WTC11 (cell line): ENCODE data around the gene STK32C. TPM values are rescaled to one million over a fixed set of nuclear protein-coding genes. Genes with fewer than 3 reads are reported as not detected.

Experiments used
- ATAC-seq: fragments of 200-7000 bp; cut with Tn5 transposase; 2 replicates; pipeline ENCODE4 v1.10.0; 2021; ENCODE audit warnings: mild to moderate bottlenecking, moderate library complexity
- CTCF ChIA-PET: fragments of 300-600 bp; sonication (Branson Sonifier 250); formaldehyde crosslinking; loops from one replicate; lab custom pipeline; 2021; ENCODE audit warnings: antibody characterized with exemption; lab: Charles Lee
- POLR2A ChIA-PET: fragments of 350-600 bp; sonication (Branson Sonifier 250); formaldehyde crosslinking; loops from one replicate; lab custom pipeline; 2021; ENCODE audit warnings: antibody characterized with exemption; lab: Charles Lee
- DNase-seq: peaks from one replicate; pipeline ENCODE4 v3.0.0; 2021; ENCODE audit warnings: low spot score
- H3K27ac Mint-ChIP-seq: 2 replicates; pipeline ENCODE4 v1.8.0; 2021; ENCODE audit warnings: mixed read lengths
- H3K27me3 Mint-ChIP-seq: 2 replicates; pipeline ENCODE4 v1.8.0; 2021; ENCODE audit warnings: low read depth, mild to moderate bottlenecking, moderate library complexity, mixed read lengths
- H3K36me3 Mint-ChIP-seq: 2 replicates; pipeline ENCODE4 v1.8.0; 2021; ENCODE audit warnings: mixed read lengths
- H3K4me1 Mint-ChIP-seq: 2 replicates; pipeline ENCODE4 v1.8.0; 2022; ENCODE audit warnings: mixed read lengths
- H3K4me3 Mint-ChIP-seq: 2 replicates; pipeline ENCODE4 v1.8.0; 2021; ENCODE audit warnings: mild to moderate bottlenecking, moderate library complexity, mixed read lengths
- H3K9me3 Mint-ChIP-seq: 2 replicates; pipeline ENCODE4 v1.8.0; 2021; ENCODE audit warnings: mixed read lengths
- FOXP1 ChIP-seq: sonication (generic); formaldehyde crosslinking; IDR thresholded peaks from 2 replicates; pipeline ENCODE4 v1.8.0; 2022; ENCODE audit warnings: missing genetic modification reagents, mild to moderate bottlenecking, moderate library complexity, borderline replicate concordance
- GRHL2 ChIP-seq: fragments of 250-450 bp; sonication (Bioruptor Pico); IDR thresholded peaks from 2 replicates; pipeline ENCODE4 v1.8.0; 2022; ENCODE audit warnings: mild to moderate bottlenecking, moderate library complexity; ENCODE audit not compliant: insufficient replicate concordance, severe bottlenecking
- IRF2 ChIP-seq: sonication (generic); formaldehyde crosslinking; IDR thresholded peaks from 2 replicates; pipeline ENCODE4 v1.8.0; 2022; ENCODE audit warnings: low read depth, missing genetic modification reagents, borderline replicate concordance
- JUN ChIP-seq: sonication (generic); formaldehyde crosslinking; IDR thresholded peaks from 2 replicates; pipeline ENCODE4 v1.8.0; 2023; ENCODE audit warnings: mild to moderate bottlenecking, missing genetic modification reagents
- KAT7 ChIP-seq: sonication (generic); formaldehyde crosslinking; IDR thresholded peaks from 2 replicates; pipeline ENCODE4 v1.8.1; 2023; ENCODE audit warnings: missing genetic modification reagents, mild to moderate bottlenecking, borderline replicate concordance
- NFE2L1 ChIP-seq: sonication (generic); formaldehyde crosslinking; IDR thresholded peaks from 2 replicates; pipeline ENCODE4 v1.8.1; 2023; ENCODE audit warnings: missing genetic modification reagents
- NFYB ChIP-seq: sonication (generic); formaldehyde crosslinking; conservative IDR thresholded peaks from 2 replicates; pipeline ENCODE4 v1.8.0; 2022; ENCODE audit warnings: low read depth, missing genetic modification reagents
- TEAD1 ChIP-seq: sonication (generic); formaldehyde crosslinking; IDR thresholded peaks from 2 replicates; pipeline ENCODE4 v1.8.0; 2022; ENCODE audit warnings: mild to moderate bottlenecking, missing genetic modification reagents
- TP53 ChIP-seq: sonication (generic); formaldehyde crosslinking; IDR thresholded peaks from 2 replicates; pipeline ENCODE4 v1.8.1; 2023; ENCODE audit warnings: mild to moderate bottlenecking, missing genetic modification reagents
- ZBTB43 ChIP-seq: sonication (generic); formaldehyde crosslinking; IDR thresholded peaks from 2 replicates; pipeline ENCODE4 v1.8.1; 2023; ENCODE audit warnings: mild to moderate bottlenecking, missing genetic modification reagents
- ZNF317 ChIP-seq: sonication (generic); formaldehyde crosslinking; IDR thresholded peaks from 2 replicates; pipeline ENCODE4 v1.8.1; 2023; ENCODE audit warnings: low read depth, mild to moderate bottlenecking, moderate library complexity, missing genetic modification reagents, borderline replicate concordance
- ZNF423 ChIP-seq: fragments of 250-450 bp; sonication (Bioruptor Pico); IDR thresholded peaks from 2 replicates; pipeline ENCODE4 v2.1.2; 2022; ENCODE audit warnings: mild to moderate bottlenecking, moderate library complexity
- ZNF532 ChIP-seq: fragments of 250-450 bp; sonication (Bioruptor Pico); IDR thresholded peaks from 2 replicates; pipeline ENCODE4 v1.9.0; 2021; ENCODE audit warnings: mild to moderate bottlenecking, borderline replicate concordance
- total RNA-seq: library from RNA; stranded (reverse); gene quantifications from 3 replicates; pipeline ENCODE4 v1.2.3, GENCODE V29; 2021
- TF ChIP-seq, protein P1 (sequence below): sonication (generic); formaldehyde crosslinking; conservative IDR thresholded peaks from 2 replicates; pipeline ENCODE4 v1.8.1; 2023; ENCODE audit warnings: mild to moderate bottlenecking, low read depth, missing genetic modification reagents, moderate library complexity
- TF ChIP-seq, protein P2 (sequence below): sonication (generic); formaldehyde crosslinking; IDR thresholded peaks from 2 replicates; pipeline ENCODE4 v1.8.1; 2022; ENCODE audit warnings: missing genetic modification reagents, borderline replicate concordance
- TF ChIP-seq, protein P3 (sequence below): sonication (generic); formaldehyde crosslinking; IDR thresholded peaks from 2 replicates; pipeline ENCODE4 v1.8.1; 2023; ENCODE audit warnings: mild to moderate bottlenecking, missing genetic modification reagents, moderate library complexity
- TF ChIP-seq, protein P4 (sequence below): fragments of 200-600 bp; IDR thresholded peaks from 2 replicates; pipeline ENCODE4 v1.8.0; 2022; ENCODE audit warnings: antibody characterized with exemption

STK32C gene
- total RNA-seq, 1 experiment from 2014 or later, result 20.7 TPM

DNA sequence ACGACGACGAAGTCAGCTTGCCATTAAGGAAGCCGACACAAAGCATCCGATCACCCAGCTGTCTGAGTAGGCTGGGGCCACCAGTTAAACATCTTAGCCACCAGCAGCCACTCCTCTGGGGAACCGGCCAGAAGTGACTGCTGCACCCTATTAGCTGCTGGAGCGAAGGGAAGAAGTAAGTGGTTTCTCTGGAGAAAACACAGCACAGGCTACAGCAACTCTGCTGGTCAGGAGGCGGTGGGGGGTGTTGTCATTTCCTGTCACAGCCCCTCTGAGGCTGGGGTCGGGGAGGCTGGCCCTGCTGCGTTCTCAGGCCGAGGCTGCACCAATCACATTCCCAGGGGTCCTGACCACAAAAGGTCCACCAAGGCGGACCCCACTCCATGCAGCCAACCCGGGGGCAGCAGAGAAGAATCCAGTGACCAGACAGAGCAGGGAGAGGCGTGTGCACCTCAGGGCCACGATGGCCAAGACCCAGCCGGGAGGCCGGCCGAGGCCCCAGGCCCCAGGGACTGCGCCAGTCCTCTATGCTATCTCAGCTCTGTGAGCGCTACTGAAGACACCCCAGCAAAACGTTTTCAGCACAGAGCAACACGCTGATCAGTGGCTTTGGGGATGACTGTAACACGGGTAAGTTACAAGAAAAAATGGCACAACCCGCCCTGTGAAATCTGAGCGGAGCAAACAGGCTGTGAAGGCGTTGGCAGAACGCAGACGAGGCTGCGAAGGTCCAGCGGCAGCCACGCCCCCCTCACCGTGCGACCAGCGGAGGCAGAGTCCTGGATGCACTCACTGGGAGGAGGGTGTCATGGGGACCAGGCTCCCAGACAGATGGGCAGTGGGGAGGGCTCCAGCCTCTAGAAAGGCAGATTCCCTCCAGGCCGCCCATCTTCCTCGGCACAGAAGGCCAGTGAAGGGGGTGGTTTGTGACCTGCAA lies 24.8 kb downstream of the STK32C start:
- no peaks in the 10 kb centered on the region for H3K36me3 Mint-ChIP-seq
- H3K4me3 Mint-ChIP-seq, result no peak overlapping the region
- CTCF ChIA-PET, result interaction anchor here (1.4 kb wide), 1 partner anchor 15 kb away, joined by 3 read pairs; no protein-coding TSS in a partner anchor
- H3K9me3 Mint-ChIP-seq, result peaks cover 8% of the 10 kb centered on the region; the same call in 1 of the 2 replicates
- H3K27ac Mint-ChIP-seq, result peak overlapping the region; percentile 63; the same call in 1 of the 2 replicates
- POLR2A ChIA-PET, result no interaction called here
- DNase-seq, result no peak
- ATAC-seq, result no peak; the same call in 1 of the 2 replicates
- no peak for TF ChIP-seq ZNF423 (CRISPR knock-in tag)
- TF ChIP-seq TP53 (CRISPR knock-in tag), result no peak
- no peak for TF ChIP-seq ZBTB43 (CRISPR knock-in tag)
- TF ChIP-seq ZNF317 (CRISPR knock-in tag), result no peak
- TF ChIP-seq, protein P1, sequence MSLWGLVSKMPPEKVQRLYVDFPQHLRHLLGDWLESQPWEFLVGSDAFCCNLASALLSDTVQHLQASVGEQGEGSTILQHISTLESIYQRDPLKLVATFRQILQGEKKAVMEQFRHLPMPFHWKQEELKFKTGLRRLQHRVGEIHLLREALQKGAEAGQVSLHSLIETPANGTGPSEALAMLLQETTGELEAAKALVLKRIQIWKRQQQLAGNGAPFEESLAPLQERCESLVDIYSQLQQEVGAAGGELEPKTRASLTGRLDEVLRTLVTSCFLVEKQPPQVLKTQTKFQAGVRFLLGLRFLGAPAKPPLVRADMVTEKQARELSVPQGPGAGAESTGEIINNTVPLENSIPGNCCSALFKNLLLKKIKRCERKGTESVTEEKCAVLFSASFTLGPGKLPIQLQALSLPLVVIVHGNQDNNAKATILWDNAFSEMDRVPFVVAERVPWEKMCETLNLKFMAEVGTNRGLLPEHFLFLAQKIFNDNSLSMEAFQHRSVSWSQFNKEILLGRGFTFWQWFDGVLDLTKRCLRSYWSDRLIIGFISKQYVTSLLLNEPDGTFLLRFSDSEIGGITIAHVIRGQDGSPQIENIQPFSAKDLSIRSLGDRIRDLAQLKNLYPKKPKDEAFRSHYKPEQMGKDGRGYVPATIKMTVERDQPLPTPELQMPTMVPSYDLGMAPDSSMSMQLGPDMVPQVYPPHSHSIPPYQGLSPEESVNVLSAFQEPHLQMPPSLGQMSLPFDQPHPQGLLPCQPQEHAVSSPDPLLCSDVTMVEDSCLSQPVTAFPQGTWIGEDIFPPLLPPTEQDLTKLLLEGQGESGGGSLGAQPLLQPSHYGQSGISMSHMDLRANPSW, result no peak
- no peak for TF ChIP-seq FOXP1 (CRISPR knock-in tag)
- TF ChIP-seq, protein P2, sequence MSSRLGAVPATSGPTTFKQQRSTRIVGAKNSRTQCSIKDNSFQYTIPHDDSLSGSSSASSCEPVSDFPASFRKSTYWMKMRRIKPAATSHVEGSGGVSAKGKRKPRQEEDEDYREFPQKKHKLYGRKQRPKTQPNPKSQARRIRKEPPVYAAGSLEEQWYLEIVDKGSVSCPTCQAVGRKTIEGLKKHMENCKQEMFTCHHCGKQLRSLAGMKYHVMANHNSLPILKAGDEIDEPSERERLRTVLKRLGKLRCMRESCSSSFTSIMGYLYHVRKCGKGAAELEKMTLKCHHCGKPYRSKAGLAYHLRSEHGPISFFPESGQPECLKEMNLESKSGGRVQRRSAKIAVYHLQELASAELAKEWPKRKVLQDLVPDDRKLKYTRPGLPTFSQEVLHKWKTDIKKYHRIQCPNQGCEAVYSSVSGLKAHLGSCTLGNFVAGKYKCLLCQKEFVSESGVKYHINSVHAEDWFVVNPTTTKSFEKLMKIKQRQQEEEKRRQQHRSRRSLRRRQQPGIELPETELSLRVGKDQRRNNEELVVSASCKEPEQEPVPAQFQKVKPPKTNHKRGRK (CRISPR knock-in tag), result no peak
- TF ChIP-seq JUN (CRISPR knock-in tag), result no peak
- TF ChIP-seq GRHL2, result no peak
- TF ChIP-seq KAT7 (CRISPR knock-in tag), result no peak
- no peak for TF ChIP-seq NFE2L1 (CRISPR knock-in tag)
- no peak for TF ChIP-seq ZNF532 (CRISPR knock-in tag)
- TF ChIP-seq, protein P3, sequence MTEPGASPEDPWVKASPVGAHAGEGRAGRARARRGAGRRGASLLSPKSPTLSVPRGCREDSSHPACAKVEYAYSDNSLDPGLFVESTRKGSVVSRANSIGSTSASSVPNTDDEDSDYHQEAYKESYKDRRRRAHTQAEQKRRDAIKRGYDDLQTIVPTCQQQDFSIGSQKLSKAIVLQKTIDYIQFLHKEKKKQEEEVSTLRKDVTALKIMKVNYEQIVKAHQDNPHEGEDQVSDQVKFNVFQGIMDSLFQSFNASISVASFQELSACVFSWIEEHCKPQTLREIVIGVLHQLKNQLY (CRISPR knock-in tag), result no peak
- TF ChIP-seq TEAD1 (CRISPR knock-in tag), result no peak
- no peak for TF ChIP-seq NFYB (CRISPR knock-in tag)
- TF ChIP-seq IRF2 (CRISPR knock-in tag), result no peak
- TF ChIP-seq, protein P4, sequence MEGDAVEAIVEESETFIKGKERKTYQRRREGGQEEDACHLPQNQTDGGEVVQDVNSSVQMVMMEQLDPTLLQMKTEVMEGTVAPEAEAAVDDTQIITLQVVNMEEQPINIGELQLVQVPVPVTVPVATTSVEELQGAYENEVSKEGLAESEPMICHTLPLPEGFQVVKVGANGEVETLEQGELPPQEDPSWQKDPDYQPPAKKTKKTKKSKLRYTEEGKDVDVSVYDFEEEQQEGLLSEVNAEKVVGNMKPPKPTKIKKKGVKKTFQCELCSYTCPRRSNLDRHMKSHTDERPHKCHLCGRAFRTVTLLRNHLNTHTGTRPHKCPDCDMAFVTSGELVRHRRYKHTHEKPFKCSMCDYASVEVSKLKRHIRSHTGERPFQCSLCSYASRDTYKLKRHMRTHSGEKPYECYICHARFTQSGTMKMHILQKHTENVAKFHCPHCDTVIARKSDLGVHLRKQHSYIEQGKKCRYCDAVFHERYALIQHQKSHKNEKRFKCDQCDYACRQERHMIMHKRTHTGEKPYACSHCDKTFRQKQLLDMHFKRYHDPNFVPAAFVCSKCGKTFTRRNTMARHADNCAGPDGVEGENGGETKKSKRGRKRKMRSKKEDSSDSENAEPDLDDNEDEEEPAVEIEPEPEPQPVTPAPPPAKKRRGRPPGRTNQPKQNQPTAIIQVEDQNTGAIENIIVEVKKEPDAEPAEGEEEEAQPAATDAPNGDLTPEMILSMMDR, result no peak
- H3K4me1 Mint-ChIP-seq, result peaks cover 3% of the 10 kb centered on the region
- no peaks in the 10 kb centered on the region for H3K27me3 Mint-ChIP-seq
